ENCODE results near the gene GRIN2C.

Gene GRIN2C

GRCh38 chr17:74892013-74892841, 32.5 kb upstream of the GRIN2C start:
- TF ChIP-seq, protein P1, sequence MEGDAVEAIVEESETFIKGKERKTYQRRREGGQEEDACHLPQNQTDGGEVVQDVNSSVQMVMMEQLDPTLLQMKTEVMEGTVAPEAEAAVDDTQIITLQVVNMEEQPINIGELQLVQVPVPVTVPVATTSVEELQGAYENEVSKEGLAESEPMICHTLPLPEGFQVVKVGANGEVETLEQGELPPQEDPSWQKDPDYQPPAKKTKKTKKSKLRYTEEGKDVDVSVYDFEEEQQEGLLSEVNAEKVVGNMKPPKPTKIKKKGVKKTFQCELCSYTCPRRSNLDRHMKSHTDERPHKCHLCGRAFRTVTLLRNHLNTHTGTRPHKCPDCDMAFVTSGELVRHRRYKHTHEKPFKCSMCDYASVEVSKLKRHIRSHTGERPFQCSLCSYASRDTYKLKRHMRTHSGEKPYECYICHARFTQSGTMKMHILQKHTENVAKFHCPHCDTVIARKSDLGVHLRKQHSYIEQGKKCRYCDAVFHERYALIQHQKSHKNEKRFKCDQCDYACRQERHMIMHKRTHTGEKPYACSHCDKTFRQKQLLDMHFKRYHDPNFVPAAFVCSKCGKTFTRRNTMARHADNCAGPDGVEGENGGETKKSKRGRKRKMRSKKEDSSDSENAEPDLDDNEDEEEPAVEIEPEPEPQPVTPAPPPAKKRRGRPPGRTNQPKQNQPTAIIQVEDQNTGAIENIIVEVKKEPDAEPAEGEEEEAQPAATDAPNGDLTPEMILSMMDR (IDR thresholded peaks at IDR 0.05; ENCODE audit: low read depth, low read length, missing control alignments): no peak
- no peak for DNase-seq (ENCODE audit: extremely low read depth, low read depth)
- H3K4me3 ChIP-seq (replicated peaks; ENCODE audit: low read depth, low read length): no peak overlapping the region

DNA sequence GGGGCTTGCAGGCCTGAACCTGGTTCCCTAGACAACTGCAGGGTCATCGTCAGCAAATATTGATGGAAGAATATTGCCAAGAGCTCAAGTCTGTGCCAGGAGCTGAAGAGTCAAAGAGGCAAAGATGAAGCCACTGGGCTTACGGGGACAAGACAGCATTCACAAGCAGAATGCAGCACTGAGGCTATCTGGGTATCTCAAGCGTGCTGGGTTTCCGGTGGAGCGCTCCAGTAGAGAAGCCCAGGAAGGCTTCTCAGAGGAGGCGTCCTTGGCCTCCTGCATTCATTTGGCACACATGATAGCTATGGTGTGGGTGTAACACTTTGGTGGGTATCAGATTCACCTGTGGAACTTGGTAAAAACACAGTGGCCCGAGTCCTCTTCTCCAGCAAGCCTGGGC, 30.9 kb upstream of the GRIN2C start:
- no peak for DNase-seq (ENCODE audit: extremely low read depth, low read depth)
- H3K4me3 ChIP-seq (replicated peaks; ENCODE audit: low read depth, low read length): no peak overlapping the region
- TF ChIP-seq, protein P1 (IDR thresholded peaks at IDR 0.05; ENCODE audit: low read depth, low read length, missing control alignments): no peak

GRCh38 chr17:74888469-74888868, 28.8 kb upstream of the GRIN2C start:
- DNase-seq (ENCODE audit: extremely low read depth, low read depth): no peak
- H3K4me3 ChIP-seq (replicated peaks; ENCODE audit: low read depth, low read length): no peak overlapping the region
- TF ChIP-seq, protein P1 (IDR thresholded peaks at IDR 0.05; ENCODE audit: low read depth, low read length, missing control alignments): no peak

GRCh38 chr17:74883241-74883745, 23.6 kb upstream of the GRIN2C start:
- no peak for DNase-seq (ENCODE audit: extremely low read depth, low read depth)
- H3K4me3 ChIP-seq (replicated peaks; ENCODE audit: low read depth, low read length): no peak overlapping the region
- TF ChIP-seq, protein P1 (IDR thresholded peaks at IDR 0.05; ENCODE audit: low read depth, low read length, missing control alignments): no peak

GRCh38 chr17:74882517-74883240, 23.0 kb upstream of the GRIN2C start:
- no peak for DNase-seq (ENCODE audit: extremely low read depth, low read depth)
- TF ChIP-seq, protein P1 (IDR thresholded peaks at IDR 0.05; ENCODE audit: low read depth, low read length, missing control alignments): no peak
- no peak overlapping the region for H3K4me3 ChIP-seq (replicated peaks; ENCODE audit: low read depth, low read length)

GRCh38 chr17:74881073-74881472, 21.4 kb upstream of the GRIN2C start:
- TF ChIP-seq, protein P1 (IDR thresholded peaks at IDR 0.05; ENCODE audit: low read depth, low read length, missing control alignments): no peak
- no peak overlapping the region for H3K4me3 ChIP-seq (replicated peaks; ENCODE audit: low read depth, low read length)
- DNase-seq (ENCODE audit: extremely low read depth, low read depth): no peak
